Esophagus squamous epithelium (tissue), 4 donors: ENCODE data around the gene ARHGAP45.

Experiments
- POLR2A ChIP-seq, 4 donors: fragments of 450-650 bp; IDR thresholded peaks; one replicate each; pipeline ENCODE4 v1.6.1; 2017; ENCODE audit warnings: antibody characterized with exemption in 4 of 4, mild to moderate bottlenecking in 4 of 4, moderate library complexity in 3 of 4
- TF ChIP-seq, protein P1 (sequence below), 6 experiments: fragments of 450-650 bp in 4 of 6; fragments of 200-600 bp in 2 of 6; sonication (generic) in 2 of 6; IDR thresholded peaks; one replicate each; pipeline ENCODE4 v1.5.1; 2016 to 2019; ENCODE audit warnings: antibody characterized with exemption in 6 of 6, mild to moderate bottlenecking in 4 of 6, moderate library complexity in 4 of 6

DNA sequence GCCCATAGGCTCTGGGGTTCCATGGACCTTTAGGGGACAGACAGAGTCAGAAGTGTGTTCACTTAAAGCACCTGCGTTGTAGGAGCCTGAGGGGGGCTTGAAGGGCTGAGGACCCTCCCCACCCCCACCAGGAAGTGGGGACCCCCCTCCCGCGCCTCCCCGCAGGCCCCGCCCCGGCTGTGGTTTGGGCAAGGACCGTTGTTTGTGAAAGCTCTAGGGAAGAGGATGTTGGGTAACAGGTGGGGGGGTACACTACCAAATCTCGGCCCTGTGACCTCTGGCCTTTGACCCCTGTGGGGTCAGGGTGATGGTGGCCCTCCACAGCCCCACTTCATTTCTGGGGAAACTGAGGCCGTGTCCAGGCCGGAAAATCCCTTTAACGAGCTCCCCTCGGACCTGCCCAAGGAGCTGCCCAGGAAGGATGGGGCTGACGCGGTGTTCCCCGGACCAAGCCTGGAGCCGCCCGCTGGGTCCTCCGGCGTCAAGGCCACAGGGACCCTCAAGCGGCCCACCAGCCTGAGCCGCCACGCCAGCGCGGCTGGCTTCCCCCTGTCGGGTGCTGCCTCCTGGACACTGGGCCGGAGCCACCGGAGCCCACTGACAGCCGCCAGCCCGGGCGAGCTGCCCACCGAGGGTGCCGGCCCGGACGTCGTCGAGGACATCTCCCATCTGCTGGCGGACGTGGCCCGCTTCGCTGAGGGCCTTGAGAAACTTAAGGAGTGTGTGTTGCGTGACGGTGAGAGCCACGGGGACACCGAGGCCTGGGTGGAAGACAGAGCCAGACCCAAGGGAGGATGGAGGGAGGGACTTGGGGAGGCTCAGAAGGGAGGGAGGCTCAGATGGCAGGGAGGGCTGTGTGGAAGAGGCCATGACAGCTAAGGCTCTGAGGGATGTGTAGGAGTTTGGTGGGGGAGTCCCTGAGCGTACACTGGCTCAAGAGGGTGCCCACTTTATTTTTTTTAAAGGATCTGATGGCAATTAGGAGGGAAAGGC, 1.3 kb downstream of the ARHGAP45 start:
- TF ChIP-seq, protein P1, sequence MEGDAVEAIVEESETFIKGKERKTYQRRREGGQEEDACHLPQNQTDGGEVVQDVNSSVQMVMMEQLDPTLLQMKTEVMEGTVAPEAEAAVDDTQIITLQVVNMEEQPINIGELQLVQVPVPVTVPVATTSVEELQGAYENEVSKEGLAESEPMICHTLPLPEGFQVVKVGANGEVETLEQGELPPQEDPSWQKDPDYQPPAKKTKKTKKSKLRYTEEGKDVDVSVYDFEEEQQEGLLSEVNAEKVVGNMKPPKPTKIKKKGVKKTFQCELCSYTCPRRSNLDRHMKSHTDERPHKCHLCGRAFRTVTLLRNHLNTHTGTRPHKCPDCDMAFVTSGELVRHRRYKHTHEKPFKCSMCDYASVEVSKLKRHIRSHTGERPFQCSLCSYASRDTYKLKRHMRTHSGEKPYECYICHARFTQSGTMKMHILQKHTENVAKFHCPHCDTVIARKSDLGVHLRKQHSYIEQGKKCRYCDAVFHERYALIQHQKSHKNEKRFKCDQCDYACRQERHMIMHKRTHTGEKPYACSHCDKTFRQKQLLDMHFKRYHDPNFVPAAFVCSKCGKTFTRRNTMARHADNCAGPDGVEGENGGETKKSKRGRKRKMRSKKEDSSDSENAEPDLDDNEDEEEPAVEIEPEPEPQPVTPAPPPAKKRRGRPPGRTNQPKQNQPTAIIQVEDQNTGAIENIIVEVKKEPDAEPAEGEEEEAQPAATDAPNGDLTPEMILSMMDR (IDR thresholded peaks at IDR 0.05) = no peak
- no peak for TF ChIP-seq POLR2A (IDR thresholded peaks at IDR 0.05)
